GM12873 (cell line): ENCODE measurements around the gene CALY.

Source experiments
- CTCF ChIP-seq: IDR thresholded peaks from 2 replicates; pipeline ENCODE4 v1.5.1; 2012; ENCODE audit warnings: low read depth, mild to moderate bottlenecking, moderate library complexity, low read length, control low read depth; ENCODE audit not compliant: insufficient read depth; ENCODE audit errors: missing control alignments

The CALY gene

GRCh38 chr10:133336577-133337369, at the start of gene CALY:
TSS of gene CALY (minus strand) at chr10:133336896. CDS start at chr10:133328989, 7,907 bp downstream.
- no peak for TF ChIP-seq CTCF

- TF ChIP-seq CTCF, result no peak
Observed at GRCh38 chr10:133385214-133385613, 48.5 kb upstream of the CALY start.

GRCh38 chr10:133384071-133384470, 47.4 kb upstream of the CALY start:
- no peak for TF ChIP-seq CTCF

- TF ChIP-seq CTCF, result no peak
Observed at GRCh38 chr10:133383551-133383950, 46.9 kb upstream of the CALY start.

- no peak for TF ChIP-seq CTCF
Observed at GRCh38 chr10:133381036-133381435, 44.3 kb upstream of the CALY start.

- no peak for TF ChIP-seq CTCF
Observed at GRCh38 chr10:133379801-133380666, 43.3 kb upstream of the CALY start.

- no peak for TF ChIP-seq CTCF
Observed at GRCh38 chr10:133379152-133379800, 42.6 kb upstream of the CALY start, which contains the start of gene PAOX. TSS of gene PAOX (plus strand) at chr10:133379262. CDS start at chr10:133379317, 55 bp downstream.
